Thyroid gland (tissue), 4 donors: ENCODE results near the gene DEFB124.

Experiments
- CTCF ChIP-seq, 6 experiments: fragments of 200-600 bp in 3 of 6; fragments of 450-650 bp in 3 of 6; sonication (generic) in 3 of 6; IDR thresholded peaks; one replicate each; pipeline ENCODE4 v1.5.1; 2016 to 2019; ENCODE audit warnings: antibody characterized with exemption in 6 of 6, mild to moderate bottlenecking in 2 of 6, inconsistent platforms in 1 of 6, moderate library complexity in 1 of 6
- POLR2A ChIP-seq, 2 donors: fragments of 450-650 bp; IDR thresholded peaks; one replicate each; pipeline ENCODE4 v1.6.1; 2017; ENCODE audit warnings: antibody characterized with exemption in 2 of 2, mild to moderate bottlenecking in 2 of 2, moderate library complexity in 1 of 2

DNA sequence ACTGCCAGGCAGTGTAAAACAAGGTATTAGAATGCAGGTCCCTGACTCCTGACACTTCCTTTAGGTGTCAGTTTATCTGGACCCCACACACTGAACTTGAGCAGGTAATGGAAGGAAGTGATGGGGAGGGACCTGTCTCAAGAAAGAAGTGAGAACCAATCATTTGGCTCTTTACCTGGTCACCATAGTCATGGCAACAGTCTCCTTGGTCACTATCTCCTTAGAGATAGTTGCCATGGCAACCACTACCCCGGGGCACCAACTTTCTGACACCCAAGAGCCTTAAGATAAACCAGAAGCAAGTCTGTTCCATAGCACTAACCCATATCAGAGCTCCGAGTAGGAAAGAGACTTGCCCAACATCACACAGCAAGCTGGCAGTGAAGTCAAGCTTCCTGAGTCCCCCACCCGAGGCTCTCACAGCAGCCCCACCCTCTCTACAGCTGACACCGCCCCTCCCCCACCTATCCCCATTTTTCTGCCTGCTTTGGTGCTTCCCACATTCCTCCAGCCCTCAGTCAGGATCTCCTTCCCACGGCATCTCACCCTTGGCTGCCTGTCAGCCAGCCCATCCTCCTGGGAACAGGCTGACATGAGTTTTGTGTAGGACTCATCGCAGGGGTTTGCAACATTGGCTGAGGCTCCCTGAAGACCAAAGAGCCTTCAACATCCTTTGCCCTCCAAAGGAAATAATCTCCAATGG is 23.1 kb upstream of the DEFB124 start:
- TF ChIP-seq CTCF (IDR thresholded peaks at IDR 0.05) (no peak), POLR2A (IDR thresholded peaks at IDR 0.05) (no peak)
